Common myeloid progenitor, CD34-positive (primary cell): ENCODE results near the gene OSBPL9.

Source experiments
- CTCF ChIA-PET: fragments of 350-600 bp; sonication (Branson Sonifier 250); formaldehyde crosslinking; loops from one replicate; lab custom pipeline; 2021; ENCODE audit warnings: antibody characterized with exemption; lab: Charles Lee
- POLR2A ChIA-PET: fragments of 350-600 bp; sonication (Branson Sonifier 250); formaldehyde crosslinking; loops from one replicate; lab custom pipeline; 2021; ENCODE audit warnings: antibody characterized with exemption; lab: Charles Lee
- DNase-seq, 3 donors: peaks; one replicate each; pipeline versions ENCODE4 v3.0.0 to v3.0.0-alpha.2; 2013
- H3K27ac ChIP-seq, 2 experiments: 1 replicate in 1 of 2; 2 replicates in 1 of 2; pipeline ENCODE4 v1.7.0; 2013; ENCODE audit warnings: inconsistent platforms in 2 of 2, low read length in 2 of 2, mild to moderate bottlenecking in 2 of 2, low read depth in 1 of 2, moderate library complexity in 1 of 2; ENCODE audit not compliant: severe bottlenecking in 2 of 2, insufficient read depth in 1 of 2, poor library complexity in 1 of 2
- H3K27me3 ChIP-seq, 5 experiments: replicated peaks in 2 of 5; 1 replicate in 3 of 5; 2 replicates in 2 of 5; pipeline versions ENCODE4 v1.6.1 to v1.7.0; 2013; ENCODE audit warnings: low read length in 4 of 5, mild to moderate bottlenecking in 2 of 5, moderate library complexity in 2 of 5, inconsistent platforms in 1 of 5; ENCODE audit not compliant: insufficient read depth in 5 of 5, control insufficient read depth in 4 of 5
- H3K36me3 ChIP-seq, 4 experiments: 1 replicate in 2 of 4; 2 replicates in 2 of 4; pipeline versions ENCODE4 v1.6.1 to v1.7.0; 2013; ENCODE audit warnings: low read length in 3 of 4, control low read depth in 1 of 4, mild to moderate bottlenecking in 1 of 4; ENCODE audit not compliant: control insufficient read depth in 4 of 4, insufficient read depth in 4 of 4
- H3K4me1 ChIP-seq, 4 experiments: 1 replicate in 3 of 4; 2 replicates in 1 of 4; pipeline versions ENCODE4 v1.6.1 to v1.7.1; 2013; ENCODE audit warnings: low read length in 3 of 4, mild to moderate bottlenecking in 3 of 4, control low read depth in 1 of 4, inconsistent platforms in 1 of 4, moderate library complexity in 1 of 4; ENCODE audit not compliant: control insufficient read depth in 4 of 4, insufficient read depth in 4 of 4; ENCODE audit errors: control extremely low read depth in 1 of 4
- H3K4me3 ChIP-seq, 7 experiments: 1 replicate in 4 of 7; 2 replicates in 3 of 7; pipeline versions ENCODE4 v1.5.1 to v1.7.0; 2013; ENCODE audit warnings: mild to moderate bottlenecking in 7 of 7, low read length in 6 of 7, moderate library complexity in 6 of 7, inconsistent platforms in 2 of 7, low read depth in 2 of 7, control low read depth in 1 of 7; ENCODE audit not compliant: insufficient read depth in 4 of 7, control insufficient read depth in 1 of 7; ENCODE audit errors: extremely low read depth in 1 of 7
- H3K9me3 ChIP-seq, 5 experiments: 1 replicate in 4 of 5; 2 replicates in 1 of 5; pipeline versions ENCODE4 v1.6.1 to v1.7.1; 2013; ENCODE audit warnings: low read length in 4 of 5, mild to moderate bottlenecking in 2 of 5, inconsistent platforms in 1 of 5, low read depth in 1 of 5, moderate library complexity in 1 of 5; ENCODE audit not compliant: control insufficient read depth in 4 of 5, insufficient read depth in 2 of 5; ENCODE audit errors: control extremely low read depth in 1 of 5
- WGBS: methylation state at CpG from one replicate; pipeline ENCODE4 v1.1.5; 2013; ENCODE audit not compliant: insufficient coverage; 5-methylcytosine and 5-hydroxymethylcytosine counted together

OSBPL9 gene

GRCh38 chr1:51627672-51628071, 10.8 kb downstream of the OSBPL9 start:
- Histone ChIP-seq H3K4me1 (peaks cover 14 to 28% (median 22%) of the 10 kb centered on the region in 4 experiments), H3K27ac (no peak overlapping the region), H3K4me3 (no peak overlapping the region), H3K36me3 (no peaks in the 10 kb centered on the region), H3K27me3 (no peaks in the 10 kb centered on the region), H3K9me3 (no peaks in the 10 kb centered on the region)
- POLR2A ChIA-PET = interaction anchor here (0.6 kb wide), 1 partner anchor 141 kb away, joined by 3 read pairs; no protein-coding TSS in a partner anchor
- peak; percentile 61 to 78 (median 74) for DNase-seq
- CTCF ChIA-PET = interaction anchor here (0.6 to 3.9 kb wide), 17 partner anchors 8 to 252 kb away, joined by 3 to 32 read pairs (median 4); no protein-coding TSS in a partner anchor
- WGBS = 71% methylated on average over 2 of the region's 2 CpGs

GRCh38 chr1:51628715-51629590, 12.1 kb downstream of the OSBPL9 start:
- ChIA-PET CTCF (interaction anchor here (0.7 to 3.9 kb wide), 7 partner anchors 11 to 139 kb away, joined by 3 to 32 read pairs (median 4); no protein-coding TSS in a partner anchor), POLR2A (no interaction called here)
- no peaks in the 10 kb centered on the region for H3K36me3 ChIP-seq
- H3K9me3 ChIP-seq = no peaks in the 10 kb centered on the region
- H3K4me3 ChIP-seq = no peak overlapping the region
- H3K4me1 ChIP-seq = peaks cover 4 to 15% (median 10%) of the 10 kb centered on the region in 4 experiments
- no peak for DNase-seq
- no peaks in the 10 kb centered on the region for H3K27me3 ChIP-seq
- 96% methylated on average over 6 of the region's 8 CpGs for WGBS
- no peak overlapping the region for H3K27ac ChIP-seq

DNA sequence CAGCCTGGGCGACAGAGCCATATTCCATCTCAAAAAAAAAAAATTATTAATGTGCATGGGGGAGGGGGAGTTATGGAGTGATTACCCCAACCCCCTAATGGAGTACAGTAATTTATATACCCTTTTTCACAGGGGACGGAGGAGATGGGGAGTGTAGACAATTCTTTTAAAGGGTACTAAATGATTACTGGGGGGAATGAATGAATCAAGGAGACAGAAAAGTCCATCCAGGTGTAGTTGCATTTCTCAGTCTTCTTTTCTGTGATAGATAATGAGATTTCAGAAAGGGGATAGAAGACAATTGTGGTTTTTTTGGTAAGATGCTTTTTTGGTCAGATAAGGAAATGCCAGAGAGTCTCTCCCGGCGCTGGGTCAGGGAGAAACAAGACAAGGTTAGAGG, 13.0 kb downstream of the OSBPL9 start:
- POLR2A ChIA-PET = interaction anchor here (0.6 kb wide), 1 partner anchor 423 kb away, joined by 3 read pairs; no protein-coding TSS in a partner anchor
- no peak for DNase-seq
- Histone ChIP-seq H3K27ac (no peak overlapping the region), H3K27me3 (no peaks in the 10 kb centered on the region), H3K4me3 (no peak overlapping the region), H3K4me1 (peaks cover 0 to 7% (median 5%) of the 10 kb centered on the region in 4 experiments), H3K9me3 (no peaks in the 10 kb centered on the region), H3K36me3 (no peaks in the 10 kb centered on the region)
- CTCF ChIA-PET = interaction anchor here (0.6 to 1.1 kb wide), 2 partner anchors 26 to 139 kb away, joined by 4 to 5 read pairs; no protein-coding TSS in a partner anchor
- WGBS = no CpG with 5 or more reads among the region's 4 CpGs

- CTCF ChIA-PET = interaction anchor here (0.6 to 1.5 kb wide), 5 partner anchors 11 to 139 kb away, joined by 3 to 5 read pairs (median 4); no protein-coding TSS in a partner anchor
- POLR2A ChIA-PET = no interaction called here
- no CpG with 5 or more reads among the region's 3 CpGs for WGBS
- Histone ChIP-seq H3K36me3 (no peaks in the 10 kb centered on the region), H3K27me3 (no peaks in the 10 kb centered on the region), H3K9me3 (no peaks in the 10 kb centered on the region), H3K4me1 (peaks cover 0 to 3% (median 2%) of the 10 kb centered on the region in 4 experiments), H3K27ac (no peak overlapping the region), H3K4me3 (no peak overlapping the region)
- DNase-seq = no peak
These were observed 13.5 kb downstream of the OSBPL9 start for GRCh38 chr1:51630393-51630792.

DNA sequence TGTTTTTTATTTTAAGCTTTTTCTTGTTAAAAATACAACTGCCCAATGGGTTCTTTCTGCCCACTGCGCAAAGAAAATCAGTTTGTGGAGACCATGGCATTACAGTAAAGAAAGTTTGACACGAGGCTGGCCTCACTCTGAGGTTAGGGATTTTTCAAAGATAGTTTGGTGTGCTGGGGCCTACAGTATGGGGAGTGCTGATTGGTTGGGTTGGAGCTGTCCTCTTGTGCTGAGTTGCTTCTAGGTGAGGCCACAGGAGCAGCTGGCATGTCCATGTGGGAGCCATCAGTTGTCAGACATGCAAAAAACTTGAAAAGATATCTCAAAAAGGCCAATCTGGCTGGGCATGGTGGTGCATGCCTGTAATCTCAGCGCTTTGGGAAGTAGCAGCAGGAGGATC, 14.0 kb downstream of the OSBPL9 start:
- Histone ChIP-seq H3K27ac (no peak overlapping the region), H3K27me3 (no peaks in the 10 kb centered on the region), H3K9me3 (no peaks in the 10 kb centered on the region), H3K4me3 (no peak overlapping the region), H3K36me3 (no peaks in the 10 kb centered on the region), H3K4me1 (peaks cover 0 to 3% (median 0%) of the 10 kb centered on the region in 4 experiments)
- WGBS = 100% methylated on average over 3 of the region's 3 CpGs
- ChIA-PET CTCF (interaction anchor here (0.8 to 1.5 kb wide), 5 partner anchors 11 to 138 kb away, joined by 3 to 5 read pairs (median 3); no protein-coding TSS in a partner anchor), POLR2A (no interaction called here)
- no peak for DNase-seq

GRCh38 chr1:51631747-51632146, 14.9 kb downstream of the OSBPL9 start:
- Histone ChIP-seq H3K36me3 (no peaks in the 10 kb centered on the region), H3K4me3 (no peak overlapping the region), H3K4me1 (peaks cover 0 to 3% (median 0%) of the 10 kb centered on the region in 4 experiments), H3K27me3 (no peaks in the 10 kb centered on the region), H3K27ac (no peak overlapping the region), H3K9me3 (no peaks in the 10 kb centered on the region)
- ChIA-PET CTCF (interaction anchor here (0.8 to 1.5 kb wide), 3 partner anchors 10 to 29 kb away, joined by 3 to 5 read pairs (median 3); no protein-coding TSS in a partner anchor), POLR2A (no interaction called here)
- no CpG with 5 or more reads among the region's 1 CpG for WGBS
- DNase-seq = no peak
